ENCODE data around the gene VIL1.

The VIL1 gene

DNA sequence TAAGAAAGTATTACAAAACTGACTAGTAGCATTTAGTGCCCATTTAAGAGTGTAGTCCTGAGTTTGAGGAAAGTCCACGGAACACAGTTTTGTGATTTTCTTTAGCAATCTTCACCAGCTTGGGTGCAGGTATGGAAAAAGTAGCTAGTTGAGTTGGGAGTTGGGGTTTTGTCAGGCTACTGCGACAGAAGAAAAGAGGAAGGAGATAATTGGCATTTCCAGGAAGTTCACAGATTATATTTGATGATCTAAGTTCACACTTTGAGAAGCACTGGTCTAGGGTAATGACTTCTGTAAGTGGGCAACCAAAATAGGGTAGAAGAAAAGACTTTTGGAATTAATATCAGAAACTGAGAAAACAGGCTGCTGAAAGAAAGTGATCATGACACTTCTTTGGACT is 52.1 kb downstream of the VIL1 start:
- peak overlapping the region; percentile 34 for H3K27ac Mint-ChIP-seq
- H3K27me3 Mint-ChIP-seq, result no peaks in the 10 kb centered on the region
- H3K9me3 Mint-ChIP-seq, result no peaks in the 10 kb centered on the region
- H3K36me3 Mint-ChIP-seq (ENCODE audit: low read depth), result peaks cover 76% of the 10 kb centered on the region
- no peak for DNase-seq
- H3K4me3 Mint-ChIP-seq, result no peak overlapping the region
- H3K4me1 Mint-ChIP-seq (ENCODE audit: low read depth), result peaks cover 6% of the 10 kb centered on the region

DNA sequence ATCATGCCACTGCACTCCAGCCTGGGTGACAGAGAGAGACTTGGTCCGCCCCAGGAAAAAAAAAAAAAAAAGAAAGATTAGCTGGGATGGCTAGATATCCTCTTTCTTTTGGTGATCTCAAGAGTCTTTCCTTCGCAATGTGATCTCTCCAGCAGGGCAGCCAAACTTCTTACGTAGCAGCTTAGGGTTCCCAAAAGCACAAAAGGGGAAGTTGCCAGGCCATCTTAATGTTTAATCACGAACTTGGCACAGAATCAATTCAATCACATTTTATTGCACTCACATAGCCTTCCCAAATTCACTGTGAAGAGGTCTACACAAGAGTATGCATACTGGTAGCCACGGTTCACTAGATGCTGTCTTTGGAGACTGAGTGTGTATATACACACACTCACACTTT is 53.1 kb downstream of the VIL1 start:
- Mint-ChIP-seq H3K27me3 (no peaks in the 10 kb centered on the region), H3K36me3 (ENCODE audit: low read depth) (peaks cover 81% of the 10 kb centered on the region), H3K27ac (no peak overlapping the region), H3K9me3 (no peaks in the 10 kb centered on the region), H3K4me1 (ENCODE audit: low read depth) (peaks cover 4% of the 10 kb centered on the region), H3K4me3 (no peak overlapping the region)
- no peak for DNase-seq

GRCh38 chr2:218472988-218473387 is 54.1 kb downstream of the VIL1 start:
- H3K36me3 Mint-ChIP-seq (ENCODE audit: low read depth), result peaks cover 89% of the 10 kb centered on the region
- H3K4me1 Mint-ChIP-seq (ENCODE audit: low read depth), result peaks cover 4% of the 10 kb centered on the region
- H3K27ac Mint-ChIP-seq, result no peak overlapping the region
- H3K9me3 Mint-ChIP-seq, result no peaks in the 10 kb centered on the region
- H3K4me3 Mint-ChIP-seq, result no peak overlapping the region
- DNase-seq, result no peak
- H3K27me3 Mint-ChIP-seq, result no peaks in the 10 kb centered on the region

- no peak for DNase-seq
- Mint-ChIP-seq H3K36me3 (ENCODE audit: low read depth) (peaks cover 91% of the 10 kb centered on the region), H3K4me3 (no peak overlapping the region), H3K4me1 (ENCODE audit: low read depth) (peaks cover 4% of the 10 kb centered on the region), H3K27me3 (no peaks in the 10 kb centered on the region), H3K9me3 (no peaks in the 10 kb centered on the region), H3K27ac (no peak overlapping the region)
These were observed 55.6 kb downstream of the VIL1 start for GRCh38 chr2:218474527-218474926.

DNA sequence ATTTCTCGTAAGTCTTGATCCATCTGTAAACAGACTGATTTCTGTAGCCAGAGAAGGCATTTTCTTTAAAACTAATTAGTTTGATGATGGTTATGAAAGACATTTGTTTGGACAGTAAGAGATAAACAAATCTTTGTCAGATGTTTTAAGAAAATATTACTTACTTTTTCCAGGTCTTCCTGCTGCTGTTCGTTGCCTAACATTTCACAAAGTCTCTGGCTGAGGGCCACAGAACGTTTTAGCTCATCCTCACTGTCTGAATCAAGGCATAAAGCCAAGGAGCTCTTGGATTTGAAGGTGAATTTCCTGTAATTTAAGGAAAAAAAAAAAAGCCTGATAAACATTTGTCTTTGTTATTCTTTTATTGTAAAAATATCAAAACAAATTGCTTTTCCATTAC is 57.8 kb downstream of the VIL1 start:
- Mint-ChIP-seq H3K27me3 (no peaks in the 10 kb centered on the region), H3K4me3 (no peak overlapping the region), H3K4me1 (ENCODE audit: low read depth) (peaks cover 1% of the 10 kb centered on the region), H3K27ac (no peak overlapping the region), H3K9me3 (no peaks in the 10 kb centered on the region), H3K36me3 (ENCODE audit: low read depth) (peaks cover 85% of the 10 kb centered on the region)
- DNase-seq, result no peak

GRCh38 chr2:218477247-218477646 is 58.3 kb downstream of the VIL1 start:
- Mint-ChIP-seq H3K27me3 (no peaks in the 10 kb centered on the region), H3K9me3 (no peaks in the 10 kb centered on the region), H3K4me1 (ENCODE audit: low read depth) (no peaks in the 10 kb centered on the region), H3K27ac (no peak overlapping the region), H3K4me3 (no peak overlapping the region), H3K36me3 (ENCODE audit: low read depth) (peaks cover 85% of the 10 kb centered on the region)
- DNase-seq, result no peak

- DNase-seq, result no peak
- Mint-ChIP-seq H3K4me1 (ENCODE audit: low read depth) (peaks cover 9% of the 10 kb centered on the region), H3K27ac (no peak overlapping the region), H3K9me3 (no peaks in the 10 kb centered on the region), H3K36me3 (ENCODE audit: low read depth) (peaks cover 84% of the 10 kb centered on the region), H3K4me3 (no peak overlapping the region), H3K27me3 (no peaks in the 10 kb centered on the region)
These were observed 59.6 kb downstream of the VIL1 start for GRCh38 chr2:218478544-218478943.

GRCh38 chr2:218479595-218479994 is 60.7 kb downstream of the VIL1 start:
- no peaks in the 10 kb centered on the region for H3K27me3 Mint-ChIP-seq
- peaks cover 85% of the 10 kb centered on the region for H3K36me3 Mint-ChIP-seq (ENCODE audit: low read depth)
- H3K4me1 Mint-ChIP-seq (ENCODE audit: low read depth), result peaks cover 13% of the 10 kb centered on the region
- H3K27ac Mint-ChIP-seq, result no peak overlapping the region
- H3K9me3 Mint-ChIP-seq, result no peaks in the 10 kb centered on the region
- no peak for DNase-seq
- no peak overlapping the region for H3K4me3 Mint-ChIP-seq

DNA sequence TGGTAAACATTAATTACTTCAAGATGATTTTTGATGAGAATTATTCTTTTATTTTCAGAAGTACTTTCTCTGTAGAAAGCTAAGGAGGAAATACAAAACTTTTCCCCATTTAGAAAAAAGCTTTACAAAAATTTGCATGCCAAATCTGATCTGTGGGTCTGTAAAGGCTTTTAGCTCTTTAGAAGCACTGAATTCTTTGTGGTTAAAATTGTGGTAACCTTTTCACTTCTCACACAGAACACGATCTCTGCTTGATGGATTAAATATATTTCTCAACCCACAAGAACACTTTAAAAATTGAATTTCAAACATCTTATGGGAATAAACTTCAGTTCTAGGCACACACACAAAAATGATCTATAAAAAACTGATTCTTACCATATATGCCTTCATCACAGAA is 63.7 kb downstream of the VIL1 start:
- Mint-ChIP-seq H3K4me3 (no peak overlapping the region), H3K36me3 (ENCODE audit: low read depth) (peaks cover 85% of the 10 kb centered on the region), H3K4me1 (ENCODE audit: low read depth) (peaks cover 13% of the 10 kb centered on the region), H3K27ac (no peak overlapping the region), H3K9me3 (no peaks in the 10 kb centered on the region), H3K27me3 (no peaks in the 10 kb centered on the region)
- DNase-seq, result no peak

- H3K27me3 Mint-ChIP-seq, result no peaks in the 10 kb centered on the region
- peaks cover 13% of the 10 kb centered on the region for H3K4me1 Mint-ChIP-seq (ENCODE audit: low read depth)
- no peak overlapping the region for H3K4me3 Mint-ChIP-seq
- no peak overlapping the region for H3K27ac Mint-ChIP-seq
- H3K9me3 Mint-ChIP-seq, result no peaks in the 10 kb centered on the region
- peaks cover 88% of the 10 kb centered on the region for H3K36me3 Mint-ChIP-seq (ENCODE audit: low read depth)
- DNase-seq, result no peak
These were observed 67.2 kb downstream of the VIL1 start for GRCh38 chr2:218485986-218486667.

GRCh38 chr2:218500501-218501060 is 81.7 kb downstream of the VIL1 start:
- H3K36me3 Mint-ChIP-seq (ENCODE audit: low read depth), result peaks cover 79% of the 10 kb centered on the region
- H3K4me1 Mint-ChIP-seq (ENCODE audit: low read depth), result no peaks in the 10 kb centered on the region
- no peaks in the 10 kb centered on the region for H3K9me3 Mint-ChIP-seq
- DNase-seq, result no peak
- no peaks in the 10 kb centered on the region for H3K27me3 Mint-ChIP-seq
- H3K27ac Mint-ChIP-seq, result no peak overlapping the region
- no peak overlapping the region for H3K4me3 Mint-ChIP-seq

DNA sequence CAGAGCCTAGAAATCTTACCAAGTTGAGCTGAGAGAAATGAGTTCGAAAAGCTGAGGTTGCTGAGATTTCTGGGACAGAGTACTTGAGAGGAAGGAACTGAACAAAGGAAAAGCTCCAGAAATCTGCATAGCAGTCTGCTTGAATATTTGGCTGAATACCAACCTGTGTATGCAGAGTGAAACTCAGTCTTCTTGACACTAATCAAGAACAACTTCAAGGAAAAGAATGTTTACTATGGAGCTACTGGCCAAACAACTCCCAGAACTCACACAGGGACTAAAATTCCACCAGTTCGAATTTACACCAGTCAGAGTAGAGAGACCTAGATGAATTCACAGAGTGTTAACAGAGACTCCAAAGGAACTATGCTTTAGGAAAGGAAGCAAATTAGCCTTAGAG is 82.7 kb downstream of the VIL1 start:
- H3K36me3 Mint-ChIP-seq (ENCODE audit: low read depth), result peaks cover 82% of the 10 kb centered on the region
- no peak overlapping the region for H3K27ac Mint-ChIP-seq
- no peak for DNase-seq
- H3K27me3 Mint-ChIP-seq, result no peaks in the 10 kb centered on the region
- H3K4me3 Mint-ChIP-seq, result no peak overlapping the region
- H3K4me1 Mint-ChIP-seq (ENCODE audit: low read depth), result no peaks in the 10 kb centered on the region
- H3K9me3 Mint-ChIP-seq, result no peaks in the 10 kb centered on the region
